GM23338 (cell line): ENCODE data around the gene HSPA9.

Experiments
- CREB1 ChIP-seq: fragments of 250-450 bp; sonication (Bioruptor Pico); IDR thresholded peaks from 2 replicates; pipeline ENCODE4 v1.5.0; 2020; ENCODE audit warnings: low read depth, mild to moderate bottlenecking, moderate library complexity
- EZH2 ChIP-seq: fragments of 200-600 bp; sonication (generic); IDR thresholded peaks from one replicate; pipeline ENCODE4 v1.8.0; 2017; ENCODE audit warnings: antibody characterized with exemption, mild to moderate bottlenecking, low read depth; ENCODE audit not compliant: unreplicated experiment
- EZH2phosphoT487 ChIP-seq: fragments of 200-600 bp; sonication (generic); IDR thresholded peaks from one replicate; pipeline ENCODE4 v1.8.1; 2018; ENCODE audit warnings: antibody characterized with exemption; ENCODE audit not compliant: unreplicated experiment
- JUNB ChIP-seq: IDR thresholded peaks from one replicate; pipeline ENCODE4 v1.6.1; 2016; ENCODE audit warnings: antibody characterized with exemption; ENCODE audit not compliant: unreplicated experiment
- NANOG ChIP-seq: IDR thresholded peaks from 2 replicates; pipeline ENCODE4 v1.6.1; 2016; ENCODE audit warnings: antibody characterized with exemption, borderline replicate concordance
- POLR2AphosphoS5 ChIP-seq: IDR thresholded peaks from 2 replicates; pipeline ENCODE4 v1.6.1; 2016; ENCODE audit warnings: antibody characterized with exemption, low read depth
- STAT1 ChIP-seq: IDR thresholded peaks from one replicate; pipeline ENCODE4 v1.6.1; 2016; ENCODE audit warnings: antibody characterized with exemption; ENCODE audit not compliant: unreplicated experiment
- ZNF114 ChIP-seq: fragments of 250-450 bp; sonication (Bioruptor Pico); IDR thresholded peaks from 2 replicates; pipeline ENCODE4 v1.5.0; 2020; ENCODE audit warnings: mild to moderate bottlenecking, moderate library complexity
- ZNF331 ChIP-seq: fragments of 250-450 bp; sonication (Bioruptor Pico); IDR thresholded peaks from 2 replicates; pipeline ENCODE4 v1.5.0; 2020; ENCODE audit warnings: low read depth, mild to moderate bottlenecking, moderate library complexity
- TF ChIP-seq, protein P1 (sequence below), 2 experiments: fragments of 200-600 bp in 1 of 2; sonication (generic) in 1 of 2; conservative IDR thresholded peaks; 2 replicates each; pipeline versions ENCODE4 v1.5.1 to v1.6.1; 2016 to 2017; ENCODE audit warnings: antibody characterized with exemption in 2 of 2, low read depth in 2 of 2, mild to moderate bottlenecking in 2 of 2, moderate library complexity in 1 of 2
- TF ChIP-seq, protein P2 (sequence below): IDR thresholded peaks from one replicate; pipeline ENCODE4 v1.6.1; 2018; ENCODE audit warnings: antibody characterized with exemption; ENCODE audit not compliant: unreplicated experiment
- TF ChIP-seq, protein P3 (sequence below): IDR thresholded peaks from 2 replicates; pipeline ENCODE4 v1.6.1; 2016; ENCODE audit warnings: antibody characterized with exemption
- TF ChIP-seq, protein P4 (sequence below): fragments of 250-450 bp; sonication (Bioruptor Pico); IDR thresholded peaks from 2 replicates; pipeline ENCODE4 v1.5.0; 2020; ENCODE audit warnings: mild to moderate bottlenecking, moderate library complexity

DNA sequence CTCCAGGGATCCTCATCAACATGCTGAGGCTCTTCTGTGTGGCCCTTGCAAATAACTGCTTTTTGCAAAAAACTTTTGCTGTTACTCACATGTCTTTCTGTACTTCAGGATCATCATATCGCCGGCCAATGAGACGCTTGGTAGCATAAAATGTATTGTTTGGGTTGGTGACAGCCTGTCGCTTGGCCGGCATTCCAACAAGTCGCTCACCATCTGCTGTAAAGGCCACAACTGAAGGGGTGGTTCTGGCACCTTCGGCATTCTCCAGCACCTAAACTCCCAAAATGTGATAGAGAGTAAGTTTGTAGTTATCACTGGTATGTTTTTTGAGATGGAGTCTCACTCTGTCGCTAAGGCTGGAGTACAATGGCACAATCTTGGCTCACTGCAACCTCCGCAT, 4.3 kb downstream of the HSPA9 start:
- TF ChIP-seq, protein P1, sequence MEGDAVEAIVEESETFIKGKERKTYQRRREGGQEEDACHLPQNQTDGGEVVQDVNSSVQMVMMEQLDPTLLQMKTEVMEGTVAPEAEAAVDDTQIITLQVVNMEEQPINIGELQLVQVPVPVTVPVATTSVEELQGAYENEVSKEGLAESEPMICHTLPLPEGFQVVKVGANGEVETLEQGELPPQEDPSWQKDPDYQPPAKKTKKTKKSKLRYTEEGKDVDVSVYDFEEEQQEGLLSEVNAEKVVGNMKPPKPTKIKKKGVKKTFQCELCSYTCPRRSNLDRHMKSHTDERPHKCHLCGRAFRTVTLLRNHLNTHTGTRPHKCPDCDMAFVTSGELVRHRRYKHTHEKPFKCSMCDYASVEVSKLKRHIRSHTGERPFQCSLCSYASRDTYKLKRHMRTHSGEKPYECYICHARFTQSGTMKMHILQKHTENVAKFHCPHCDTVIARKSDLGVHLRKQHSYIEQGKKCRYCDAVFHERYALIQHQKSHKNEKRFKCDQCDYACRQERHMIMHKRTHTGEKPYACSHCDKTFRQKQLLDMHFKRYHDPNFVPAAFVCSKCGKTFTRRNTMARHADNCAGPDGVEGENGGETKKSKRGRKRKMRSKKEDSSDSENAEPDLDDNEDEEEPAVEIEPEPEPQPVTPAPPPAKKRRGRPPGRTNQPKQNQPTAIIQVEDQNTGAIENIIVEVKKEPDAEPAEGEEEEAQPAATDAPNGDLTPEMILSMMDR (conservative IDR thresholded peaks at IDR 0.05; ENCODE audit: low read depth in 2 of 2) = no peak
- TF ChIP-seq, protein P2, sequence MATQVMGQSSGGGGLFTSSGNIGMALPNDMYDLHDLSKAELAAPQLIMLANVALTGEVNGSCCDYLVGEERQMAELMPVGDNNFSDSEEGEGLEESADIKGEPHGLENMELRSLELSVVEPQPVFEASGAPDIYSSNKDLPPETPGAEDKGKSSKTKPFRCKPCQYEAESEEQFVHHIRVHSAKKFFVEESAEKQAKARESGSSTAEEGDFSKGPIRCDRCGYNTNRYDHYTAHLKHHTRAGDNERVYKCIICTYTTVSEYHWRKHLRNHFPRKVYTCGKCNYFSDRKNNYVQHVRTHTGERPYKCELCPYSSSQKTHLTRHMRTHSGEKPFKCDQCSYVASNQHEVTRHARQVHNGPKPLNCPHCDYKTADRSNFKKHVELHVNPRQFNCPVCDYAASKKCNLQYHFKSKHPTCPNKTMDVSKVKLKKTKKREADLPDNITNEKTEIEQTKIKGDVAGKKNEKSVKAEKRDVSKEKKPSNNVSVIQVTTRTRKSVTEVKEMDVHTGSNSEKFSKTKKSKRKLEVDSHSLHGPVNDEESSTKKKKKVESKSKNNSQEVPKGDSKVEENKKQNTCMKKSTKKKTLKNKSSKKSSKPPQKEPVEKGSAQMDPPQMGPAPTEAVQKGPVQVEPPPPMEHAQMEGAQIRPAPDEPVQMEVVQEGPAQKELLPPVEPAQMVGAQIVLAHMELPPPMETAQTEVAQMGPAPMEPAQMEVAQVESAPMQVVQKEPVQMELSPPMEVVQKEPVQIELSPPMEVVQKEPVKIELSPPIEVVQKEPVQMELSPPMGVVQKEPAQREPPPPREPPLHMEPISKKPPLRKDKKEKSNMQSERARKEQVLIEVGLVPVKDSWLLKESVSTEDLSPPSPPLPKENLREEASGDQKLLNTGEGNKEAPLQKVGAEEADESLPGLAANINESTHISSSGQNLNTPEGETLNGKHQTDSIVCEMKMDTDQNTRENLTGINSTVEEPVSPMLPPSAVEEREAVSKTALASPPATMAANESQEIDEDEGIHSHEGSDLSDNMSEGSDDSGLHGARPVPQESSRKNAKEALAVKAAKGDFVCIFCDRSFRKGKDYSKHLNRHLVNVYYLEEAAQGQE = no peak
- TF ChIP-seq EZH2 (no peak), ZNF331 (no peak), POLR2AphosphoS5 (0 out of 2 replicates have a peak, but pooled peaks have one; percentile 18), STAT1 (no peak), EZH2phosphoT487 (no peak), CREB1 (CRISPR knock-in tag) (no peak), JUNB (no peak), ZNF114 (CRISPR knock-in tag) (no peak), NANOG (no peak)
- TF ChIP-seq, protein P3, sequence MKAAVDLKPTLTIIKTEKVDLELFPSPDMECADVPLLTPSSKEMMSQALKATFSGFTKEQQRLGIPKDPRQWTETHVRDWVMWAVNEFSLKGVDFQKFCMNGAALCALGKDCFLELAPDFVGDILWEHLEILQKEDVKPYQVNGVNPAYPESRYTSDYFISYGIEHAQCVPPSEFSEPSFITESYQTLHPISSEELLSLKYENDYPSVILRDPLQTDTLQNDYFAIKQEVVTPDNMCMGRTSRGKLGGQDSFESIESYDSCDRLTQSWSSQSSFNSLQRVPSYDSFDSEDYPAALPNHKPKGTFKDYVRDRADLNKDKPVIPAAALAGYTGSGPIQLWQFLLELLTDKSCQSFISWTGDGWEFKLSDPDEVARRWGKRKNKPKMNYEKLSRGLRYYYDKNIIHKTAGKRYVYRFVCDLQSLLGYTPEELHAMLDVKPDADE = no peak
- TF ChIP-seq, protein P4, sequence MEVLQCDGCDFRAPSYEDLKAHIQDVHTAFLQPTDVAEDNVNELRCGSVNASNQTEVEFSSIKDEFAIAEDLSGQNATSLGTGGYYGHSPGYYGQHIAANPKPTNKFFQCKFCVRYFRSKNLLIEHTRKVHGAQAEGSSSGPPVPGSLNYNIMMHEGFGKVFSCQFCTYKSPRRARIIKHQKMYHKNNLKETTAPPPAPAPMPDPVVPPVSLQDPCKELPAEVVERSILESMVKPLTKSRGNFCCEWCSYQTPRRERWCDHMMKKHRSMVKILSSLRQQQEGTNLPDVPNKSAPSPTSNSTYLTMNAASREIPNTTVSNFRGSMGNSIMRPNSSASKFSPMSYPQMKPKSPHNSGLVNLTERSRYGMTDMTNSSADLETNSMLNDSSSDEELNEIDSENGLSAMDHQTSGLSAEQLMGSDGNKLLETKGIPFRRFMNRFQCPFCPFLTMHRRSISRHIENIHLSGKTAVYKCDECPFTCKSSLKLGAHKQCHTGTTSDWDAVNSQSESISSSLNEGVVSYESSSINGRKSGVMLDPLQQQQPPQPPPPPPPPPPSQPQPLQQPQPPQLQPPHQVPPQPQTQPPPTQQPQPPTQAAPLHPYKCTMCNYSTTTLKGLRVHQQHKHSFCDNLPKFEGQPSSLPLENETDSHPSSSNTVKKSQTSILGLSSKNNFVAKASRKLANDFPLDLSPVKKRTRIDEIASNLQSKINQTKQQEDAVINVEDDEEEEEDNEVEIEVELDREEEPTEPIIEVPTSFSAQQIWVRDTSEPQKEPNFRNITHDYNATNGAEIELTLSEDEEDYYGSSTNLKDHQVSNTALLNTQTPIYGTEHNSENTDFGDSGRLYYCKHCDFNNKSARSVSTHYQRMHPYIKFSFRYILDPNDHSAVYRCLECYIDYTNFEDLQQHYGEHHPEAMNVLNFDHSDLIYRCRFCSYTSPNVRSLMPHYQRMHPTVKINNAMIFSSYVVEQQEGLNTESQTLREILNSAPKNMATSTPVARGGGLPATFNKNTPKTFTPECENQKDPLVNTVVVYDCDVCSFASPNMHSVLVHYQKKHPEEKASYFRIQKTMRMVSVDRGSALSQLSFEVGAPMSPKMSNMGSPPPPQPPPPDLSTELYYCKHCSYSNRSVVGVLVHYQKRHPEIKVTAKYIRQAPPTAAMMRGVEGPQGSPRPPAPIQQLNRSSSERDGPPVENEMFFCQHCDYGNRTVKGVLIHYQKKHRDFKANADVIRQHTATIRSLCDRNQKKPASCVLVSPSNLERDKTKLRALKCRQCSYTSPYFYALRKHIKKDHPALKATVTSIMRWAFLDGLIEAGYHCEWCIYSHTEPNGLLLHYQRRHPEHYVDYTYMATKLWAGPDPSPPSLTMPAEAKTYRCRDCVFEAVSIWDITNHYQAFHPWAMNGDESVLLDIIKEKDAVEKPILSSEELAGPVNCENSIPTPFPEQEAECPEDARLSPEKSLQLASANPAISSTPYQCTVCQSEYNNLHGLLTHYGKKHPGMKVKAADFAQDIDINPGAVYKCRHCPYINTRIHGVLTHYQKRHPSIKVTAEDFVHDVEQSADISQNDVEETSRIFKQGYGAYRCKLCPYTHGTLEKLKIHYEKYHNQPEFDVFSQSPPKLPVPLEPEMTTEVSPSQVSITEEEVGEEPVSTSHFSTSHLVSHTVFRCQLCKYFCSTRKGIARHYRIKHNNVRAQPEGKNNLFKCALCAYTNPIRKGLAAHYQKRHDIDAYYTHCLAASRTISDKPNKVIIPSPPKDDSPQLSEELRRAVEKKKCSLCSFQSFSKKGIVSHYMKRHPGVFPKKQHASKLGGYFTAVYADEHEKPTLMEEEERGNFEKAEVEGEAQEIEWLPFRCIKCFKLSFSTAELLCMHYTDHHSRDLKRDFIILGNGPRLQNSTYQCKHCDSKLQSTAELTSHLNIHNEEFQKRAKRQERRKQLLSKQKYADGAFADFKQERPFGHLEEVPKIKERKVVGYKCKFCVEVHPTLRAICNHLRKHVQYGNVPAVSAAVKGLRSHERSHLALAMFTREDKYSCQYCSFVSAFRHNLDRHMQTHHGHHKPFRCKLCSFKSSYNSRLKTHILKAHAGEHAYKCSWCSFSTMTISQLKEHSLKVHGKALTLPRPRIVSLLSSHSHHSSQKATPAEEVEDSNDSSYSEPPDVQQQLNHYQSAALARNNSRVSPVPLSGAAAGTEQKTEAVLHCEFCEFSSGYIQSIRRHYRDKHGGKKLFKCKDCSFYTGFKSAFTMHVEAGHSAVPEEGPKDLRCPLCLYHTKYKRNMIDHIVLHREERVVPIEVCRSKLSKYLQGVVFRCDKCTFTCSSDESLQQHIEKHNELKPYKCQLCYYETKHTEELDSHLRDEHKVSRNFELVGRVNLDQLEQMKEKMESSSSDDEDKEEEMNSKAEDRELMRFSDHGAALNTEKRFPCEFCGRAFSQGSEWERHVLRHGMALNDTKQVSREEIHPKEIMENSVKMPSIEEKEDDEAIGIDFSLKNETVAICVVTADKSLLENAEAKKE (CRISPR knock-in tag) = no peak
